GM18520 (cell line): ENCODE measurements around the gene MYBPC2.
"Not testable (repeated sequence)": the region's sequence is repeated elsewhere in the genome, so short reads cannot be mapped to it uniquely, and the experiment has no call there.

Experiments used
- ATAC-seq: cut with Tn5 transposase; IDR thresholded peaks from one replicate; pipeline ENCODE4 v1.9.1; 2021; ENCODE audit not compliant: unreplicated experiment

Gene MYBPC2

GRCh38 chr19:50457300-50457699, 24.6 kb downstream of the MYBPC2 start:
- ATAC-seq: no peak

GRCh38 chr19:50458396-50459066, 25.8 kb downstream of the MYBPC2 start:
- no peak for ATAC-seq

- ATAC-seq: no peak
These were observed 26.4 kb downstream of the MYBPC2 start for GRCh38 chr19:50459067-50459456.

- ATAC-seq: no peak
These were observed 26.9 kb downstream of the MYBPC2 start for GRCh38 chr19:50459638-50460037.

GRCh38 chr19:50460161-50460765, 27.6 kb downstream of the MYBPC2 start:
- ATAC-seq: no peak

GRCh38 chr19:50461066-50461875, 28.6 kb downstream of the MYBPC2 start:
- no peak for ATAC-seq

GRCh38 chr19:50462970-50463369, 30.3 kb downstream of the MYBPC2 start:
- ATAC-seq: no peak

GRCh38 chr19:50464348-50464747, 31.7 kb downstream of the MYBPC2 start:
- ATAC-seq: no peak

- ATAC-seq: no peak
These were observed 32.3 kb downstream of the MYBPC2 start for GRCh38 chr19:50465000-50465399.

- ATAC-seq: no peak
These were observed 33.5 kb downstream of the MYBPC2 start for GRCh38 chr19:50465986-50466705.

GRCh38 chr19:50466706-50467039, 34.0 kb downstream of the MYBPC2 start:
- no peak for ATAC-seq

GRCh38 chr19:50467566-50467965, 34.9 kb downstream of the MYBPC2 start:
- ATAC-seq: no peak

GRCh38 chr19:50468818-50469217, 36.1 kb downstream of the MYBPC2 start:
- ATAC-seq: no peak

GRCh38 chr19:50473336-50473735, 40.6 kb downstream of the MYBPC2 start:
- ATAC-seq: not testable (repeated sequence)

GRCh38 chr19:50475101-50475568, 42.4 kb downstream of the MYBPC2 start:
- no peak for ATAC-seq

GRCh38 chr19:50475736-50476223, 43.1 kb downstream of the MYBPC2 start:
- ATAC-seq: no peak

- ATAC-seq: peak; percentile 80
These were observed 43.7 kb downstream of the MYBPC2 start, which contains the start of the genes EMC10 and GARIN5A for GRCh38 chr19:50476224-50476906. Gene EMC10, plus strand, starts transcription at chr19:50476507. Its CDS starts 38 bp downstream, at chr19:50476545. Gene GARIN5A, minus strand, starts transcription at chr19:50476848. Its CDS starts 460 bp downstream, at chr19:50476388.

GRCh38 chr19:50476907-50477238, 44.2 kb downstream of the MYBPC2 start:
- no peak for ATAC-seq

GRCh38 chr19:50477751-50478515, 45.2 kb downstream of the MYBPC2 start:
- ATAC-seq: no peak
